K562 (cell line): ENCODE data around the gene INCA1. TPM values are rescaled to one million over a fixed set of nuclear protein-coding genes. Genes with fewer than 3 reads are reported as not detected.

Source experiments
- ATAC-seq: fragments of 200-7000 bp; cut with Tn5 transposase; 3 replicates; pipeline ENCODE4 v1.9.1; 2020; ENCODE audit warnings: moderate library complexity
- BruUV-seq: library from RNA; stranded (reverse); fragments of 400-500 nt; replicated peaks from 2 replicates; lab custom pipeline; 2021; lab: Mats Ljungman, UMichigan
- CTCF ChIA-PET: fragments of 300-600 bp; formaldehyde crosslinking; extraction: SDS; loops from one replicate; lab custom pipeline; 2021; ENCODE audit warnings: low intra/inter-chr PET ratio; lab: Yijun Ruan, JAX
- POLR2A ChIA-PET: fragments of 300-600, 350-650 bp; sonication (Branson Sonifier 250); formaldehyde crosslinking; extraction: SDS; loops from one replicate; lab custom pipeline; 2021; ENCODE audit warnings: antibody characterized with exemption, inconsistent platforms; lab: Yijun Ruan, JAX
- DNase-seq, 4 experiments: peaks; one replicate each; pipeline versions ENCODE4 v3.0.0 to v3.0.0-alpha.2; 2011 to 2018; ENCODE audit warnings: low spot score in 3 of 4, mixed read lengths in 3 of 4; ENCODE audit errors: extremely low read depth in 1 of 4
- FAIRE-seq: peaks from 2 replicates; lab custom pipeline; 2011; peaks lifted over from hg19 to GRCh38; lab: Jason Lieb, UNC
- H2AFZ ChIP-seq: 2 replicates; pipeline ENCODE4 v1.6.0; 2011; ENCODE audit warnings: low read depth, low read length, control low read depth, inconsistent platforms
- H3K27ac ChIP-seq: fragments of 200-600 bp; 3 replicates; pipeline ENCODE4 v1.8.0; 2011; ENCODE audit warnings: low read depth, mild to moderate bottlenecking, control low read depth, inconsistent platforms, low read length, moderate library complexity, mixed read lengths; ENCODE audit errors: extremely low read depth
- H3K27me3 ChIP-seq, 2 experiments: fragments of 300-600 bp in 1 of 2; 2 replicates in 1 of 2; 3 replicates in 1 of 2; pipeline versions ENCODE4 v1.6.0 to v1.8.0; 2011; ENCODE audit warnings: inconsistent platforms in 2 of 2, low read length in 2 of 2, mild to moderate bottlenecking in 1 of 2, mixed read lengths in 1 of 2, moderate library complexity in 1 of 2; ENCODE audit not compliant: control insufficient read depth in 2 of 2, insufficient read depth in 2 of 2
- H3K36me3 ChIP-seq: fragments of 300-600 bp; 3 replicates; pipeline ENCODE4 v1.8.0; 2011; ENCODE audit warnings: mild to moderate bottlenecking, low read length, inconsistent platforms; ENCODE audit not compliant: control insufficient read depth, insufficient read depth
- H3K4me1 ChIP-seq, 2 experiments: fragments of 200-600 bp in 1 of 2; replicated peaks in 1 of 2; 2 replicates in 1 of 2; 3 replicates in 1 of 2; pipeline versions ENCODE4 v1.5.1 to v1.8.0; 2011; ENCODE audit warnings: inconsistent platforms in 2 of 2, low read length in 2 of 2, mild to moderate bottlenecking in 1 of 2, mixed read lengths in 1 of 2, moderate library complexity in 1 of 2; ENCODE audit not compliant: control insufficient read depth in 2 of 2, insufficient read depth in 2 of 2
- H3K4me2 ChIP-seq: 2 replicates; pipeline ENCODE4 v1.6.1; 2011; ENCODE audit warnings: low read length, control low read depth, inconsistent platforms, mixed read lengths; ENCODE audit not compliant: insufficient read depth
- H3K4me3 ChIP-seq: fragments of 200-600 bp; sonication (generic), shearing (Covaris generic); 2 replicates; pipeline ENCODE4 v1.5.1; 2016; ENCODE audit warnings: control low read depth, inconsistent platforms
- H3K79me2 ChIP-seq: fragments of 200-600 bp; 3 replicates; pipeline ENCODE4 v1.8.0; 2011; ENCODE audit warnings: low read length, inconsistent platforms; ENCODE audit not compliant: control insufficient read depth, insufficient read depth
- H3K9ac ChIP-seq, 2 experiments: 2 replicates each; pipeline versions ENCODE4 v1.6.0 to v1.6.1; 2011; ENCODE audit warnings: low read depth in 2 of 2, low read length in 2 of 2, control low read depth in 1 of 2, inconsistent platforms in 1 of 2, mild to moderate bottlenecking in 1 of 2, mixed read lengths in 1 of 2; ENCODE audit not compliant: insufficient read depth in 1 of 2
- H3K9me1 ChIP-seq: one replicate; pipeline ENCODE4 v1.6.0; 2011; ENCODE audit warnings: inconsistent platforms, mild to moderate bottlenecking, low read length, moderate library complexity; ENCODE audit not compliant: control insufficient read depth, insufficient read depth
- H3K9me3 ChIP-seq: replicated peaks from 2 replicates; pipeline ENCODE4 v1.5.1; 2011; ENCODE audit warnings: low read depth, low read length, inconsistent platforms; ENCODE audit not compliant: control insufficient read depth, insufficient read depth
- H4K20me1 ChIP-seq: replicated peaks from 2 replicates; pipeline ENCODE4 v1.6.1; 2011; ENCODE audit warnings: low read length, inconsistent platforms, mixed read lengths; ENCODE audit not compliant: control insufficient read depth, insufficient read depth
- CTBP1 ChIP-seq: fragments of 450-650 bp; IDR thresholded peaks from 2 replicates; pipeline ENCODE4 v1.6.1; 2016; ENCODE audit warnings: borderline replicate concordance
- KAT2B ChIP-seq: IDR thresholded peaks from one replicate; pipeline ENCODE4 v1.6.1; 2012; ENCODE audit warnings: low read depth, mild to moderate bottlenecking, control low read depth, inconsistent platforms, low read length, moderate library complexity
- RNF2 ChIP-seq: sonication (generic); IDR thresholded peaks from 2 replicates; pipeline ENCODE4 v1.6.1; 2016
- TSC22D4 ChIP-seq: fragments of 450-650 bp; IDR thresholded peaks from 2 replicates; pipeline ENCODE4 v1.6.1; 2016; ENCODE audit warnings: missing genetic modification characterization, missing biosample characterization, control low read depth
- USF2 ChIP-seq: sonication (generic); formaldehyde crosslinking; IDR thresholded peaks from 2 replicates; pipeline ENCODE4 v1.5.0; 2020; ENCODE audit warnings: missing genetic modification reagents
- ZNF668 ChIP-seq: fragments of 250-450 bp; sonication (Bioruptor Pico); IDR thresholded peaks from 2 replicates; pipeline ENCODE4 v1.8.0; 2022; ENCODE audit warnings: mild to moderate bottlenecking, inconsistent platforms
- WGBS: fragments of 100-300 bp; shearing (Covaris generic); methylation state at CpG from one replicate; pipeline ENCODE4 v1.1.6; 2016; ENCODE audit warnings: low coverage, mixed read lengths; ENCODE audit not compliant: insufficient coverage; ENCODE audit errors: missing lambda C conversion rate; 5-methylcytosine and 5-hydroxymethylcytosine counted together
- in situ Hi-C: fragments of 300-500 bp; cut with MboI; formaldehyde crosslinking; loops from 4 replicates; pipeline ENCODE4 v1.15.0; 2018; ENCODE audit warnings: inconsistent platforms, mixed read lengths
- intact Hi-C: fragments of 100-400 bp; cut with micrococcal nuclease; formaldehyde crosslinking; loops from 2 replicates; pipeline ENCODE4 v1.14.2; 2022
- polyA plus RNA-seq, 8 experiments: library from polyadenylated mRNA; depleted of rRNA in 4 of 8; stranded (reverse) in 5 of 8; unstranded in 3 of 8; fragments of >200 nt; fragmentation: Nextera tagmentation in 2 of 8; fragmentation: Illumina TruSeq in 1 of 8; extraction: Ambion mirVana in 2 of 8; extraction: Trizol in 1 of 8; gene quantifications; 2 replicates each; pipeline versions ENCODE4 v1.2.1 to v1.2.3, GENCODE V29; 2011 to 2014; ENCODE audit warnings: inconsistent platforms in 1 of 8, missing spikeins in 1 of 8
- total RNA-seq, 7 experiments: library from RNA; depleted of rRNA in 6 of 7; stranded (reverse); fragments of >200 nt in 6 of 7; fragmentation: Illumina TruSeq in 2 of 7; extraction: Trizol in 2 of 7; gene quantifications; 2 replicates each; pipeline versions ENCODE4 v1.2.1 to v1.2.3, GENCODE V29; 2011 to 2021; ENCODE audit warnings: low replicate concordance in 1 of 7

Gene INCA1
- total and polyA plus RNA-seq, 9 of the 15 experiments (the other 6 are each of a cell fraction or from before 2014, with no cell fraction given), result 0.08 to 0.50 (median 0.13) TPM; not detected in 4

- Histone ChIP-seq H3K9me3 (no peaks in the 10 kb centered on the region), H3K4me2 (peak overlapping the region; percentile 82), H3K27ac (no peak overlapping the region; the same call in 1 of the 3 replicates), H3K27me3 (no peaks in the 10 kb centered on the region), H3K79me2 (peaks cover 26% of the 10 kb centered on the region), H3K4me3 (peak overlapping the region; percentile 77), H3K4me1 (peaks cover 10 to 21% of the 10 kb centered on the region in 2 experiments; a peak in 4 of 5 replicates), H2AFZ (0 out of 2 replicates have a peak overlapping the region, but pooled peaks have one; percentile 94), H4K20me1 (no peaks in the 10 kb centered on the region), H3K9me1 (no peaks in the 10 kb centered on the region), H3K36me3 (peaks cover 20% of the 10 kb centered on the region), H3K9ac (peak overlapping the region; percentile 73 to 94)
- BruUV-seq, result TSS peak; percentile 44
- 26% methylated on average over 4 of the region's 5 CpGs for WGBS
- POLR2A ChIA-PET, result interaction anchor here (0.7 to 2.2 kb wide), 6 partner anchors 9 to 39 kb away, joined by 3 to 8 read pairs (median 4); partner anchors contain the start of genes ENO3, INCA1 and KIF1C
- in situ Hi-C loops (no loop called here), intact Hi-C loops (no loop called here)
- CTCF ChIA-PET, result interaction anchor here (0.9 kb wide), 2 partner anchors 76 to 77 kb away, joined by 3 read pairs; no protein-coding TSS in a partner anchor
- TF ChIP-seq TSC22D4 (tag) (no peak), KAT2B (no peak), USF2 (CRISPR knock-in tag) (no peak), ZNF668 (no peak), RNF2 (no peak), CTBP1 (no peak)
- no peak; the same call in 2 of the 3 replicates for ATAC-seq
- no peak for FAIRE-seq
- no peak for DNase-seq
These were observed 10.9 kb downstream of the INCA1 start for GRCh38 chr17:4986403-4986802.
